DMS 273 treated with DMSO at 0.1 percent for 48 hours (cell line): Measurements from ENCODE around the gene RGS6.
A peak's percentile ranks its signal among the peaks of the same experiment; 100 is the strongest.
"Not testable (repeated sequence)": the region's sequence is repeated elsewhere in the genome, so short reads cannot be mapped to it uniquely, and the experiment has no call there.

ENCODE experiments used
- DNase-seq: peaks from one replicate; lab custom pipeline; 2025; lab: John Stamatoyannopoulos, UW

RGS6 gene

GRCh38 chr14:71932229-71932981, at the start of gene RGS6:
Gene RGS6 (plus strand): TSS chr14:71932429.
- DNase-seq: peak; percentile 16

DNA sequence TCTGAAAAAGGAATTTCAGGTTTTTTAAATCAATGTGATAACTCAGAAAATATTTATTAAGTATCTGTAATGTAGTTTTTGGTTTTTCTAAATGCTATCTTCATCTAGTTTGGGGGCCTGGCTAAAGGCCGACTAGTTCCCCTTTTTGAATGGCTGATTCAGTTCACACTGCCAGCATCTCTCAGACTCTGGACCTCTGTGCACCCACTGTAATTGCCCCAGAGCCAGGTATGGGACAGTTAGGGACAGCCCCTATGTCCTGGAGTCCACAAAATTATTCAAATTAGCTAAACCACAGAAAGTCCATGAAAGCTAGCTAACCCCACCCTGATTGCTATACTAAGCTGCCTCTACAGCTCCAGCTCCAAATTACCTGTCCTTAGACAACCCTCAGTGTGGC, 49.1 kb upstream of the RGS6 start:
- no peak for DNase-seq

DNA sequence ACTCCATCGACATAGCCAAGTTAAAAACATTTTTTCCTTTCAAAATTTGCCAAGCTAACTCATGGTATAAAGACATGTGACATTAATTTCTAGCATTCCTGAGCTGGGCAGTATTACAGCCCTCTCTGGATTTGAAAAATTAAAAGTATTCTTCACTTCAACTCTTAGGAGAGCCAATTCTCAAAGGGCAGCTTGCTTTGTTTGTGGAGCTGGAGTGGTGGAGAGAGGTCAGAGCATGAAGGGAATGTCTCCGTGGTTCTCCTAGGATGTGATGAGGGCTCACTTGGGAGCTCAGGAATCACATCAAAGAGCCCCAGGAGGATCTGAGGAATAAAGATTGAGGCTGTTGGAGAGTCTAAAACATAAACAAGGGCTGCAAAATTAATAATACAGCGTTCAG, 46.9 kb upstream of the RGS6 start:
- no peak for DNase-seq

DNA sequence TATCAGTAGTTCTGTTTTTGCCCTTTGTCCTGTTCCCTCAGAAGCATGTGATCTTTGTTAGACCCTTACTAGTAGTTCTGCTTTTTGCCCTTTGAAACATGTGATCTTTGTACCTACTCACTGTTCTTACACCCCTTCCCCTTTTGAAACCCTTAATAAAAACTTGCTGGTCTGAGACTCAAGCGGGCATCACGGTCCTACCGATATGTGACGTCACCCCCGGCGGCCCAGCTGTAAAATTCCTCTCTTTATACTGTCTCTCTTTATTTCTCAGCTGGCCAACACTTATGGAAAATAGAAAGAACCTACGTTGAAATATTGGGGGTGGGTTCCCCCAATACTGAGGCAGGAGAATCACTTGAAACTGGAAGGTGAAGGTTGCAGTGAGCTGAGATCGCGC, 44.4 kb upstream of the RGS6 start:
- not testable (repeated sequence) for DNase-seq

- no peak for DNase-seq
These were observed 41.7 kb upstream of the RGS6 start for GRCh38 chr14:71890541-71890940.

DNA sequence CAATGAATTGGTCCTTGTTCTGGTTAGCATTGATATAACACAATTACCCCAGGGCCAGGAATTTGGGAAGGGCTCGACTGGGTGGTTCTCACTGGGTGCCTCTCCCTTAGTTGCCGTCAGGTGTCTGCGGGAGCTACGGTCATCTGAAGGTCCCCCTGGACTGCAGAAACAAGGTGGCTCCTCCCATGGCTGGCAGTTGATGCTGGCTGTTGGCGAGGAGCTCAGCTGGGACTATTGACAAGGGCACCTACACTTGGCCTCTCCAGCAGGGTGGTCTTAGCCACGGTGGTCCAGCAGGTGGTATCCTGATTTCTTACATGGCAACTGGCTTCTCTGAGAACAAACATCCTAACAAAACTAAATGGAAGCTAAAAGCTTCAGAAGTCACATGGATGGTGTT, 41.0 kb upstream of the RGS6 start:
- DNase-seq: no peak

DNA sequence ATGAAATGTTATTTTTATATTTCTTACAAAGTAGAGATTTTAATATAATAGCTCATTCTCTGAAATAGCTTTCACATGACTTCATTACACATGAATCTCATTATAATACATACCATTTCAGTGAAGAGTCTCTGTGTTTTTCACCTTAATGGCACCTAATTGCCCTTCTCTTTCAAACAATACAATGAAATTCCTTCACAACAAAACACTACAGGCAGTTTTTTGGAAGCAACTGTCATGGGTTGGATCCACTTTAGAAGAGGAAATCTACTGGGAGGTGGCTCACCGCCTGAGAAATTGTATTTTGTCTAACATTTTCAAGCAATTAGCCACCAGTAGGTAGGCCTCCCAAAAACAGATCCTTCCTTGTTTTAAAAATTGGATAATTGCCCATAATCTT, 40.3 kb upstream of the RGS6 start:
- DNase-seq: no peak

GRCh38 chr14:71905031-71905430, 27.2 kb upstream of the RGS6 start:
- DNase-seq: no peak

DNA sequence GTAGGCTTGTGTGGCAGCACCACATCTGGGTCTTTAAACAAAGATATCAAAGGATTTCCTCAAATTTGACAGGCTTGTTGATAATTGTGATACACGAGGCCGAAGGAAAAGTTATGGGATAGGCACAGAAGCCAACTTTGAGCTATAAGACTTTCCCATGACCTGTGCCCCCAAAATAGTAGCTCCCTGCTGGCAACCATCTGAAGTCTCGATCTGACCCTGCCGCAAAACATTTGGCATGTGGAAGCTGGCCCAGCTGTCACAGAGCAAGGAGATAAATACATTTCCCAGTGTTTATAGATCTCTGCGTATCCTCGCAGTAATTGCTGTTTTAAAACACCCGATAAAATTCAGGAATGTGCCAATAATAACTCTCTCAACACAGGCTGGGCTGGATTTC, 26.4 kb upstream of the RGS6 start:
- no peak for DNase-seq

- no peak for DNase-seq
These were observed 24.3 kb upstream of the RGS6 start for GRCh38 chr14:71907793-71908515.

DNA sequence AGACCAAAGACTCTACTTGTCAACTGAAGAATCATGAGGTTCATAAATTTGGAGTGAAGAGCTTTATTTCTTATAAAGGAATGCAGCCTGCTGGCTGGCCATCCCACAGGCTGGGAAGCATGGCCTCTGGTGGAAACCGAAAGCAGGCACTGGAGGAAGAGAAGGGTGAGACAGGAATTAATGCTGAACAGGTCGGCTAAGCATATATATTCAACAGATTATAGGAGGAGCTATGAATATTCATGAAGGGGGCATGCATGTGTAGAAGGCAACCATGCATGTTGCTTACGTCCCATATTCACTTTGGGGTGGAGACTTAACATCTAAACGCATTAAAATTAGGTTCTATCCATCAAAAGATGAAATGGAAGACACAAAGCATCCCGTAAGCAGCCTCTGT, 20.6 kb upstream of the RGS6 start:
- no peak for DNase-seq

DNA sequence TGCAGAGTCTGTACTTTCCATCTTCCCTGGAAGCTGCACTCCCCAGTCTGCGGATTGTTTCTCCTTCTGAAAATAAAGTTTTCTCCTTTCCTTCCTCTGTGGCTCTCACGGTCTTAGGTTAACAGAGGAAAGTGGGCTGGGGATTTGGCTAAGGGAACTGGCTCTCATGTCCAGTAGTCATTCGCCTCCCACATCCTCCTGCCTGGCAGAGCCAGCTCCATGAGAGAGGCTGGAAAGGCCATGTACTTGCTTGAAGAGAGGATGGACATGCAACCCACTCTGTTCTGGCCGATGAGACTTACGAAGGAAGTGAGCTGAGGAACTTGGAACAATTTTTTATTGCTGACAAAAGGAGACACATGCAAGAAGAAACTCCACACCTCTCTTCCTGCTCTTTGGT, 18.9 kb upstream of the RGS6 start:
- no peak for DNase-seq

- no peak for DNase-seq
These were observed 13.3 kb upstream of the RGS6 start for GRCh38 chr14:71918955-71919354.

DNA sequence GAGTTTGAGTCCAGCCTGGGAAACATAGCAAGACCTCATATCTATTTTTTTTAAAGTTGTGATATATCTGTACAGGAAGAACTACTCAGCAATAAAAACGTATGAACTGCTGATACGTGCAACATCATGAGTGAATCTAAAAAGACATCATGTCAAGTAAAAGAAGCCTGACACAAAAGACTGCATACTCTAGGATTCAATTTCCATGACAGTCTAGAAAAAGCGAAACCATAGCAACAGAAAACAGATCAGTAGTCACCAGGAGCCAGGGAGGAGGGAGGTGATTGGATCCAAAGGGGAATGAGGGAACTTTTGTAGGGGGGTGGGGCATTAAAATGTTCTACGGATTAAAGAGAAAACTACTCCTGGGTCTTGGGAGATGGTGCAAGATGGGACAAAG, 8.7 kb upstream of the RGS6 start:
- DNase-seq: no peak

GRCh38 chr14:71931492-71932228, 569 bp upstream of the RGS6 start:
- no peak for DNase-seq

- DNase-seq: no peak
These were observed 865 bp downstream of the RGS6 start for GRCh38 chr14:71933001-71933587.

DNA sequence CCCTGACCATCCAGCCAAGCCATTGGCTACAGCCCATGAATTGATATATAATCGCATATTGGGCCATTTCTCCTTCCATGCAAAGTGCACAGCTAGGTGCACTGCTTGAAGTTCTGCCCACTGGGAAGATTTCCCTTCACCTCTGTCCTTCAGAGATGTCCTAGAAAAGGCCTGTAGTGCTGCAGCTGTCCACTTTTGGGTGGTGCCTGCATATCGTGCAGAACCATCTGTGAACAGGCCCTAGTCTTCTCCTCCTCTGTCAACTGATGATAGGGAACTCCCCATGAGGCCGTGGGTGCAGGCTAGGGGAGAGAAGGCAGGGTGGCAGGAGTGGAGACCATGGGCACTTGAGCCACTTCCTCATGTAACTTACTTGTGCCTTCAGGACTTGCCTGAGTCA, 6.0 kb downstream of the RGS6 start:
- DNase-seq: not testable (repeated sequence)

DNA sequence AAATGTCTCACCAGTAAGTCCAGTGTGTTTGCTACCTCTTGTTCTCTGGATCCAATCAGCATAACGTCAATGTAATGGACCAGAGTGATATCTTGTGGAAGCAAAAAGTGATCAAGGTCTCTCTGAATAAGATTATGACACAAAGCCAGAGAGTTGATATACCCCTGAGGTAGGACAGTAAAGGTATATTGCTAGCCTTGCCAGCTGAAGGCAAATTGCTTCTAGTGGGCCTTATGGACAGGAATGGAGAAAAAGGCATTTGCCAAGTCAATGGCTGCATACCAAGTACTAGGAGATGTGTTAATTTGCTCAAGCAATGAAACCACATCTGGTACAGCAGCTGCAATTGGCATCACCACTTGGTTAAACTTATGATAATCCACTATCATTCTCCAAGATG, 7.1 kb downstream of the RGS6 start:
- not testable (repeated sequence) for DNase-seq

DNA sequence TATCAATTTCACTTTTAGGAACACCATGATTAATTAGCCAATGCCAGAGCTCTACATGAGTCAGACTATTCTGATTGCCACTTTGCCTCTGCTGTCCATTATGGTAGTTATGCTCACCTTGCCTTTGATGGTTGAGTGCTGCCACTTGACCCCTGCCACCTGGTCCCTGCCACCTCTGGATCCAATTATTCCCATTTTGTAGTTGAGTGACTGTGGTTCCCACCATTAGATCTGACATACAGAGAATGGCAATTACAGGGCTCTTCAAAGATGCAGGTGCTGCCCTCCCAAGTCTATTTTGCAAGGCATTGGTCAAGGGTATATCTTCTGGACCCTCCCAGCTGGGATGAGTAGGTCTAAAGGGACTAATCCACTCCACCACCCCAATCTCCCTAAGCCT, 8.3 kb downstream of the RGS6 start:
- not testable (repeated sequence) for DNase-seq

DNA sequence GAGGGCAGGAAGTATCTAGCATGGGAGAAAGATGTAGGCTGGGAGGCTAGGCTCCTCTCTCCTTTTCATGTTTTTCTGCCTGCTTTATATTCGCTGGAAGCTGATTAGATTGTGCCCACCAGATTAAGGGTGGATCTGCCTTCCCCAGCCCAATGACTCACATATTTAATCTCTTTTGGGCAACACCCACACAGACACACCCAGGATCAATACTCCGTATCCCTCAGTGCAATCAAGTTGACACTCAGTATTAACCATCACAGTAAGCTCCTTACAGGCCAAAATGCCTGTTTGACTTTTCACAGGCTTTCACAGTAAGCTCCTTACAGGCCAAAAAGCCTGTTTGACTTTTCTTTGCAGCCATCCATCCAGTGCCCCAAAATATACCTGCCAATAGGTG, 9.4 kb downstream of the RGS6 start:
- DNase-seq: not testable (repeated sequence)

- no peak for DNase-seq
These were observed 10.9 kb downstream of the RGS6 start for GRCh38 chr14:71942904-71943694.

GRCh38 chr14:71943695-71944018, 11.4 kb downstream of the RGS6 start:
- no peak for DNase-seq
